ENCODE data around the gene TOM1L2. TPM values are rescaled to one million over a fixed set of nuclear protein-coding genes. Genes with fewer than 3 reads are reported as not detected.

The TOM1L2 gene
- total and polyA plus RNA-seq, 12 donors, result 46.4 to 331 (median 273) TPM

- Histone ChIP-seq H3K27me3 (no peaks in the 10 kb centered on the region), H3K27ac (peak overlapping the region in 9 of 10 donors; percentile 60 to 89 (median 79)), H3K4me3 (no peak overlapping the region), H3K9me3 (no peaks in the 10 kb centered on the region), H3K4me1 (peaks cover 14 to 90% (median 57%) of the 10 kb centered on the region in 9 donors), H3K36me3 (peaks cover 0 to 91% (median 17%) of the 10 kb centered on the region in 9 donors)
- WGBS, 2 donors, result 60 to 63% methylated on average over 17 of the region's 17 CpGs
- ATAC-seq, result peak in 4 of 8 donors; percentile 2 to 13 (median 8)
- DNase-seq, result no peak
- no peak for TF ChIP-seq CTCF (IDR thresholded peaks at IDR 0.05)
- intact Hi-C loops (cut with DNase I), result loop anchor here in 6 of 10 donors (2.0 to 10.0 kb wide), 4 partner anchors 41 to 219 kb away; partner anchors contain the start of genes ATPAF2 (in 5 of the 6) and GID4 (in 5 of the 6)
Measured at GRCh38 chr17:17815436-17816200, 156.6 kb downstream of the TOM1L2 start.

DNA sequence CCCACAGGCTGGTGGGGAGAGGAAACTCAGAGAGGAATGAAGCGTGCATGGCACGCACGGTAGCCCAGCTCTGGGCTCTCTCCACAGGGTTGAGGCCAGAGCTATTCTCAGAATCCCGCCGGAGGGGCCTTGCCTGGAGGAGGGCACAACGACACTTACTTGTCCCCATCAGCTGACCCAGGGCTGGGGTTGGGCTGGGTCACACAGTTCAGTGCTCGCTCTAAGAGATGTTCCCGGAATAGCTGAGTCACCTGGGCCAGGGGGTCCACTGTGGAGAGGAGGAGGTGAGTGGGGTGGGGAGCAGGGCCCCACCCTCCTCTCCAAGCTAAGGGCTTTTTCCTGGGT, 157.2 kb downstream of the TOM1L2 start:
- Histone ChIP-seq H3K27me3 (no peaks in the 10 kb centered on the region), H3K9me3 (no peaks in the 10 kb centered on the region), H3K36me3 (peaks cover 0 to 92% (median 17%) of the 10 kb centered on the region in 9 donors), H3K4me1 (peaks cover 14 to 93% (median 55%) of the 10 kb centered on the region in 9 donors), H3K4me3 (peak overlapping the region in 1 of 10 donors; percentile 9), H3K27ac (peak overlapping the region; percentile 22 to 89 (median 74))
- DNase-seq (peak; percentile 53 to 70), ATAC-seq (peak; percentile 17 to 77 (median 71))
- intact Hi-C loops (cut with DNase I), result loop anchor here in 6 of 10 donors (2.0 to 10.0 kb wide), 4 partner anchors 42 to 220 kb away; partner anchors contain the start of genes ATPAF2 (in 5 of the 6) and GID4 (in 5 of the 6)
- 51 to 58% methylated on average over 8 of the region's 8 CpGs for WGBS, 2 donors
- no peak for TF ChIP-seq CTCF (IDR thresholded peaks at IDR 0.05)

DNA sequence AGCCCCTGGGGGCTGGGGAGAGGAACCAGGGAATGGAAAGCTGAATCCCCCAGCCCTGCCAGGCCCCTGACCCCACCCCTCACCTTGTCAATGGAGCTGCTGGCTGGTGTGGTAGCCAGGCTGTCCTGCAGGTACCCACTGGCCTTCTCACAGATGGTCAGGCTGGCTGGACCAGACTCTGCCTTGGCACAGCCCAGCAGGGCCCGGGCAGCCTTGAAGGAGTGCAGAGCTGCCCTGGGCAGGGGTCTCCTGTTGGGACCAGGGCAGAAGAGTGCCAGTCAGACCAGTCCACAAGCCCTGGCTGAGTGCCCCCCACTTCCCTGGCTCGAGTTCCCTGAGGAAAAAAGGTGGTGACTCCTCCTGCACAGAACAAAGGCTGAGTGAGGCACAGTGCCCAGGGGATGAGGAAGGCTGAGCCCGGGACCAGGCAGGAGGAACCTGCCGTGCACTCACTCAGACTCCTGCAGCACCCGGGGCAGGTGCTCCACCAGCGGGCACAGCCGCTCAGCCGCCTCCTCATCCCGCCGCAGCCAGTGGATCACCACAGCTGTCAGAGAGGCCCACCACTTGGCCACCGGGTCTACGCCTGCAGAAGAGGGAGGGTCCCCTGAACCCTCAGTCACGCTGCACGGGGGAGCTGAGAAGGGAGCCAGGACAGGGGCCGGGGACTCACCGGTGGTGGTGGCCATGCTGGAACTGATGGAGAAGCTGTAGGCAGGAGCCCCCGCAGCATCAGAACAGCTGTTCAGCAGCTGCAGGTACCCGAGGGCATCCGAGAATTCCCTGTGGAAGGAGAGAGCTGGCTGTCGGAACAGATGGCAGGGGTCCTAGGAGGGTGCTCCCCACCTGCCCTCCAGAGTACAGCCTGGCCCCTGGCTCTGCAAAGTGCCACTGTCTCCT, 157.8 kb downstream of the TOM1L2 start:
- DNase-seq (no peak), ATAC-seq (peak in 1 of 8 donors; percentile 4)
- 65 to 71% methylated on average over 20 of the region's 20 CpGs for WGBS, 2 donors
- Histone ChIP-seq H3K36me3 (peaks cover 0 to 86% (median 16%) of the 10 kb centered on the region in 9 donors), H3K4me3 (peak overlapping the region in 1 of 10 donors; percentile 9), H3K4me1 (peaks cover 14 to 93% (median 49%) of the 10 kb centered on the region in 9 donors), H3K9me3 (no peaks in the 10 kb centered on the region), H3K27ac (peak overlapping the region; percentile 22 to 89 (median 73)), H3K27me3 (no peaks in the 10 kb centered on the region)
- intact Hi-C loops (cut with DNase I), result loop anchor here (2.0 to 10.0 kb wide), 7 partner anchors 42 to 220 kb away; partner anchors contain the start of genes ATPAF2 (in 5 of the 10), GID4 (in 5 of the 10) and RAI1 (in 2 of the 10)
- TF ChIP-seq CTCF (IDR thresholded peaks at IDR 0.05), result no peak

DNA sequence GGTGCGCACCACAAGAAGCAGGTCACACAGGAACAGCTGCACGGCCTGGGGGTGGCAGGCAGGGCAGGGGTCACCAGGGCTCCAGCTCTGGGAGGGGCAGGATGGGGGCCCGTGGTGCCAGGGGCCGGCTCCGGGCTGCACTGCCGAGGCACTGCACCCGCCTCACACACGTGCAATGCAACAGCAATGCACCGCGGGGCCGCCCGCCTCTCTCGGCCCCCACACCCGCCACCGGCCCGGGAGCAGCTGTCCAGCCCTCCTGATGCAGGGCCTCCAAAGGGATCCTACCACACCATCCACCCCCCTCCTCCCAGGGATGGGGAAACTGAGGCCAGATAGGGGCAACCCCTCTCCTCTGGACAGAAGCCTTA, 158.5 kb downstream of the TOM1L2 start:
- Histone ChIP-seq H3K4me3 (no peak overlapping the region), H3K4me1 (peaks cover 14 to 91% (median 47%) of the 10 kb centered on the region in 9 donors), H3K9me3 (no peaks in the 10 kb centered on the region), H3K27me3 (no peaks in the 10 kb centered on the region), H3K27ac (peak overlapping the region in 5 of 10 donors; percentile 67 to 89 (median 79)), H3K36me3 (peaks cover 0 to 79% (median 9%) of the 10 kb centered on the region in 9 donors)
- no peak for TF ChIP-seq CTCF (IDR thresholded peaks at IDR 0.05)
- no peak for ATAC-seq
- intact Hi-C loops (cut with DNase I), result loop anchor here (2.0 to 10.0 kb wide), 7 partner anchors 43 to 221 kb away; partner anchors contain the start of genes ATPAF2 (in 5 of the 10), GID4 (in 5 of the 10) and RAI1 (in 2 of the 10)
- no peak for DNase-seq
- 78 to 91% methylated on average over 16 of the region's 16 CpGs for WGBS, 2 donors

All from heart right ventricle (tissue), 16 donors.